Fibroblast of skin of left biceps (primary cell): Measurements from ENCODE around the gene WFDC8.
A peak's percentile ranks its signal among the peaks of the same experiment; 100 is the strongest.

Experiments used
- DNase-seq, 2 experiments: peaks; one replicate each; pipeline ENCODE4 v3.0.0-alpha.2; 2013; ENCODE audit warnings: low read depth in 2 of 2

The WFDC8 gene

DNA sequence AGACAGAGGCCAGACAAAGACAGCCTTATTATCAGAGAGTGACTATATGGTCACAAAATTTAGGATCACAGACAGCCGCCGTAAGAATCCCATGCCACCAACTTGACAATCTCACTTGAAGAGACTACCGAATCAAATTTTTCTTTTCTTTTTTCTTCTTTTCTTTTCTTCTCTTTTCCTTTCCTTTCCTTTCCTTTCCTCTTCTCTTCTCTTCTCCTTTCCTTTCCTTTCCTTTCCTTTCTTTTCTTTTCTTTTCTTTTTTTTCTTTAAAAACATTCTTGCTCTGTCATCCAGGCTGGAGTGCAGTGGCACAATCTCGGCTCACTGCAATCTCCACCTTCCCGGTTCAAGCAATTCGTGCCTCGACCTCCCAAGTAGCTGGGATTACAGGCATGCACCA is 30.7 kb downstream of the WFDC8 start:
- no peak for DNase-seq

GRCh38 chr20:45547206-45547770 is 31.8 kb downstream of the WFDC8 start, which contains the start of gene EPPIN:
TSS of gene EPPIN (minus strand) at chr20:45547401. CDS start at chr20:45547357, 44 bp downstream.
- DNase-seq: no peak

DNA sequence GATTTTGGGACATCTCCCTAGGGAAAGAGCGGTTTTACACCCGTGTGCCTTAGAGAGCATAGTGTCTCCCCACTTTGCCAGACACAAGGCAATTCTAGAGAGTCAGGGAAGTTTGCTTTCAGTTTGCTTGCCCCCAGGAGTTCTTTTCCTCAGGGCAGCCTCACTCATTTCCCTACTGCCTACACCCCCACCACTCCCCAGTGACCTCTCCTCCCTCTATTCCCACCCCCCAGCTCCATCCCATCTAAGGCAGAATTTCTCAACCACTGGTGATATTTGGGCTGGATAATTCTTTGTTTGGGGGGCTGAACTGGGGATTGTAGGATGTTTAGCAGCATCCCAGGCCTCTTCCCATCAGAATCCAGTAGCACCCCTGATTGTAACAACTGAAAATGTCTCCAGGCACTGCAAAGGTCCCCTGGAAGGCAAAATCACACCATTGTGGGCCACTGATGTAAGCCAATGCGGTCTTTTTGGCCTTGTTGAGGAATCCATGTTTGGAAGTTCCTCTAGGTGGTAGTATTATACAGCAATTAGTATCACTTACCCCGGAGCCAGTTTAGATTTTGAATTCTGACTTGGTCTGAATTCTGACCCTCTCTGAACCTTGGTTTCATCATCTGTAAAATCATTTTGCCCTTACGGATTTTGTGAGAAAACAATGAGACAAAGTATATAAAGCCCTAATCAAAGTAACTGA is 33.2 kb downstream of the WFDC8 start:
- peak in 1 of 2 experiments; percentile 5 for DNase-seq

- DNase-seq: no peak
These were observed 33.7 kb downstream of the WFDC8 start for GRCh38 chr20:45545351-45545750.

DNA sequence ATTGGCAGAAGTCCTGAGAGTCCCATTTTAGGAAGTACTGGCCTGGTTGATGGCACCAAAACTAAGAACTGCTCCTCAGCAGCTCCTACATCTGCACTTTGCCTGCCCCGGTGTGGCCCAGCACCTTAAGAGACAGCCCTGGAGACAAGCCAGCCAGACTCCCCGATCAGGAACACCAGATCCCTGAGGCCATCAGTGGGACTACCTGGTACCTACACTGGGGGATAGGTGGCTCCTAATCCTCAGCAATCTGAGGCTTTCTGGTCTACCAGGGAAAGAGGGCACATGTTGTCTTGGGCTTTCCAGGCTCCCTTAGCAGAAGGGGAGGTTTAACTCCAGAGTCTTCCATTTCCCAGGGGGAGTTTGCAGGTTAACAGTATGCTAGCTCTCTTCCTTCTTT is 39.7 kb downstream of the WFDC8 start, which contains the start of gene WFDC6:
Gene WFDC6, minus strand, starts transcription at position 101 of the 400 bp plus-strand sequence. Its CDS starts 75 bp downstream, at position 26.
- DNase-seq: no peak

GRCh38 chr20:45538209-45538799 is 40.8 kb downstream of the WFDC8 start:
- no peak for DNase-seq

GRCh38 chr20:45527294-45527693 is 51.8 kb downstream of the WFDC8 start:
- no peak for DNase-seq

DNA sequence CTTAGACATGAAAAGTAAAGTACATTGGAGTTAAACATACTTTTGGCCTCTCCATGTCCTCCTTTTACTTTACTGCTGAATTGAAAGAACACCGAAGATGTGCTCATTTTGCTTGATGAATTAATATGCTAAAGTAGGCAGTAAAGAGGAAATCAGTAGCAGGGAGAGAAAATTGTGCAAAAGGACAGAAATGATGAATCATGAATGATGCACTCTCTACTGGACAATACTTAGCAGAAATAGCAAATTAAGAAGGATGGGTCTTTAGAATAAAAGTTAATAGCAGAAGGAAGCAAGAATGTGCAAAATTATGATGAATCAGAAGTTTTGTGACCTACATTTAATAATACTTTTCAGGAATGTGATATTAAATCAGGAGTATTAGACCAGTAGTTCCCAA is 55.3 kb downstream of the WFDC8 start:
- DNase-seq: no peak

DNA sequence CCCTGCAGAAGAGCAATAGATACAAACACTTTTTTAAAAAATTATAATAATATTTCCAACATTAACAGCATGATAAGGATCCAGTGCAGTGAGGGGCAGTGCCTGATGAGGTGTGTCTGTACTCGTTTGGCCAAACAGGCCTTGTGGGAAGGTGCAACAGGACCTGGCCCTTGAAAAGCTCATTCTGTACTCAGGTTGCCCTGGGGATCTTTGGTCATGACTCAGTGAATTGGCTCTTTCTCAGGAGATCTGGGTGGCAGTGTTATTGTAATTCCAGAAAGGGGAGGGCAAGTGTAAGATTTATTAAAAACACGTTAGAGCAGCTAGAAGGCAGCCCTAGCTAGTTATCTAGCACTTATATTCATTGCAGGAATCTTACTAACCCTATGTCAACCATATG is 60.8 kb downstream of the WFDC8 start:
- DNase-seq: no peak

DNA sequence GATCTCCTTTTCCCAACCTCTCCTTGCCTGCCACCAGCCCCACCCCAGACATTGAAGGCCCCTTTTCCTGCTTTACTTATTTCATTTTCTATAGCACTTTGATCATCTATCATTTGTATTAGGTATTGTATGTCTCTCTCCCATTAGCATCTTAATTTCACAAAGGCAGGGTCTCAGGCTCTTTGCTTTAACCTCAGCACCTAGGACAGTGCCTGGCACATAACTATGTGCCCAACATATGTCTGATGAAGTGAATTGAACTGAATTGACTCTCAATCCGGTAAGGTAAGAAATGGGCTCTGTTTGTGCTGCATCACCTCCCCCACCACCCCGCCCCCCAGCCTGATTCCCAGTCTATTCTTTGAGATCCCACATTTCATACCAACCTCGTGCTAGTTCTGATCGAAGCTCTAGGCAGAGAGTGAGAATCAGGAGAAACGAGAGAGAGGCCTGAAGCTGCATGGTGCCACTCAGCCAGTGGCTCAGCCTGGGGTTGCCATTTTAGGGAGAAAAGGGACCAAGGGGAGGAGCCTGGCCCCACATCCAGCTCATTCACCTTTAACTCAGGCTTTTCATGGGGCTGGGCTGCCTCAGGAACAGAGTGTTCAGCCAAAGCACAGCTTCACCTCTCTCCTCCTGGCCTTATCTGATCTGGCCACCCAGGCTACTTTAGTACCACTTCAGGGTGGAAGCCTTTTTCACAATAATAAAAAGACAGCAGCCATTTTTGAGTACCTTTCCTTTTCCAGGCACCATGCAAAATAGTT is 63.8 kb downstream of the WFDC8 start, which contains the start of gene SPINT3:
Gene SPINT3, minus strand, starts transcription at position 476 of the 767 bp plus-strand sequence. Its CDS starts 14 bp downstream, at position 462.
- DNase-seq: no peak

DNA sequence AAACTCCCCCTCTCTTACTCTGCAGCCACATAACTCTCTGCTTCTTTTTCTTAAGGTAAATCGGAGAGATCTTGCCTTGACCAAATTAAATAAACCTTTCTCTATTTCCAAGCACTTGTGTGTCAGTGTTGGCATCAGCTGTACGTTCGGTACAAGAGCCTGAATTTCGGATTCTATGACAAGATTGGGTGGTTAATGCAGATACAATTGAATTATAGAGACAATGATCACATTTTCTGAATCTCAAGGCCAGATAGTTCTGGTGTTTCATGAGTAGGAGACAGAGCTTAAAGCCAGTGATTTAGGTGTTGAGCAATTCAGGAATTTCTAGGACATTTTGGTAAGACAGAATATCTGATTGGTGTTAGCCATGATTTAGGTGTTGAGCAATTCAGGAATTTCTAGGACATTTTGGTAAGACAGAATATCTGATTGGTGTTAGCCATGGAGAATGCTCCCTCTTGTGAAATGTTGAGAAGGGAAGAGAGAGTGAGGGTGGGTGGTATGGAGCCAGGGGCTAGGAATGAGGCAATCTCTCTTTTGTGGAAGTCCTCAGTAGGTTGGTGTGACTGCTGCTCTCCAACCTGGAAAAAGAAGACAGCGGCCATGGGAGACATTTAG is 68.7 kb downstream of the WFDC8 start:
- DNase-seq: no peak

GRCh38 chr20:45509091-45509490 is 70.0 kb downstream of the WFDC8 start:
- no peak for DNase-seq

- no peak for DNase-seq
These were observed 70.8 kb downstream of the WFDC8 start for GRCh38 chr20:45508068-45508886.

DNA sequence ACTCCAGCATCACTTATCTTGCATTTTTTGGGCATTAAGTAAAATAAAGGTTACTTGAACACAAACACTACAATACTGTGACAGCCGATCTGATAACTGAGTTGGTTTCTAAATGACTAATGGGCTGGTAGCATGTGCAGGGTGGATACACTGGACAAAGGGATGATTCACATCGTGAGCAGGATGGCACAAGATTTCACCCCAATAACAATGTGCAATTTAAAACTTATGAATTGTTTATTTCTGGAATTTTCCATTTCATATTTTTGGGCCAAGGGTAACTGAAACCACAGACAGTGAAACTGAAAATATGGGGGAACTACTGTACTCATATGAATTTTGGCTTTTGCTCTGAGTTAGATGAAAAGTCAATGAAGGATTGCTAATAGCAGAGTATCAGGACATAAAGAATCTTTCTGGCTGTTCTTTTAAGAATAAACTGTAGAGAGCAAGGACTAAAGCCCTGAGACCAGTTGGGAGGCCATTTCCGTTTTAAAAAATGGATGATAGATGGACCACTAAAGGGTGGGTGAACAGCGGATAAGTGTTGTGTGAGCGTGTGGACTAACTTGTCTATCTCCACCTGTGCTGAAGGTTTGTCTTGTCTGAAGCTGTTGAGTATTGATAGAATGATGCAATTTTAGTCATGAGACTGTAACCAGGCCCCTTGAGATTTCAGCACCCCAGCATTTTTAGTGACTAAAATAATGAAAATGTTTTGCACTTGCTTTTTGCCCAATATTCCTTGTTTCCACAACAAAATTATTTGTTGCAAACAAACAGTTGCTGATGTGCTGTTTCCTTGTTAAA is 71.9 kb downstream of the WFDC8 start:
- no peak for DNase-seq

GRCh38 chr20:45506398-45506797 is 72.7 kb downstream of the WFDC8 start:
- no peak for DNase-seq

DNA sequence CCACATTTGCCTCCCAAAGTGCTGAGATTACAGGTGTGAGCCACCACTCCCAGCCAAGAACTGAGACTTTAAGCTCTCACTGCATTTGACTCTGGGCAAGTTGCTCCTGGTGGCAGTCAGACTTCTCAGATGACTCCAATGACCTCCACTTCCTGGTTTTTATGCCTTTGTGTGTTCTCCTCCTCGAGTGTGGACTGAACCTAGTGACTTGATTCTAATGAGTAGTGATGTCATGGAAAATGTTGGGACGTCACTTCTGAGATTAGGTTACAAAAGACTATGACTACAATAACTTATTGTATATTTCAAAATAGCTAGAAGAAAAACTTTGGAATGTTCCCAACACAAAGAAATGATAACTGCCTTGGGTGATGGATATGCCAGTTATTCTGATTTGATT is 75.7 kb downstream of the WFDC8 start:
- DNase-seq: no peak

DNA sequence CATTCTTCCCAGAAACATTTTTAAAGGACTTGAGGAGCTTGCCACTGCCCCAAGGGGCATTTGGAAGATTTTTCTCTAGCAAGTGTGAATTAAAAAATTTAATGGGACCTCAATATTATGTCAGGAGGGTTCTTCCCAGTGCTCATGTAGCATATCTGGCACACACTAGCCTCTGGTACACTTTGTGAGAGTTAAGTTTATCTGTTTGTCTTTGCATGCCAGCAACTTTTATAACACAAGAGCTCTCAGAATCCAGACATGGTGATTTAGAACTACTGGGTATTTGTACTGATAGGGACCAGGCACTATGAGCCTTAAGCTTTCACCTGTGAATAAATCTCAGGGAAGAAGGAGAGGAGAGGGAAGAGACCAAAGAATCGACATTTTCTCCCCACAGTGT is 76.5 kb downstream of the WFDC8 start:
- DNase-seq: no peak
